ENCODE measurements around the gene FKBP1B.

- TF ChIP-seq CTCF (IDR thresholded peaks at IDR 0.05 in 2 of 3, conservative IDR thresholded peaks at IDR 0.05 in 1 of 3; ENCODE audit: borderline replicate concordance in 1 of 3, insufficient read depth in 1 of 3, low read depth in 2 of 3, low read length in 2 of 3) (no peak), FOSL1 (IDR thresholded peaks at IDR 0.05; ENCODE audit: low read depth) (no peak), CEBPB (IDR thresholded peaks at IDR 0.05; ENCODE audit: low read depth) (no peak), ZBTB33 (IDR thresholded peaks at IDR 0.05; ENCODE audit: extremely low read depth, insufficient replicate concordance, low read length) (no peak), SRF (IDR thresholded peaks at IDR 0.05; ENCODE audit: low read depth) (no peak), EZH2 (IDR thresholded peaks at IDR 0.05) (no peak), EZH2phosphoT487 (IDR thresholded peaks at IDR 0.05; ENCODE audit: borderline replicate concordance) (no peak), POLR2A (IDR thresholded peaks at IDR 0.05; ENCODE audit: borderline replicate concordance, extremely low read depth, insufficient read depth, insufficient read length) (no peak), SP1 (IDR thresholded peaks at IDR 0.05; ENCODE audit: low read depth) (no peak), POLR2AphosphoS5 (IDR thresholded peaks at IDR 0.05; ENCODE audit: low read depth, low read length) (no peak)
These were observed 57.2 kb downstream of the FKBP1B start for GRCh38 chr2:24106786-24107185.
